Endothelial cell of umbilical vein (primary cell): Measurements from ENCODE around the gene SLC25A1. TPM values are rescaled to one million over a fixed set of nuclear protein-coding genes. Genes with fewer than 3 reads are reported as not detected.

Source experiments
- BruUV-seq: library from RNA; stranded (reverse); fragments of 400-500 nt; replicated peaks from 2 replicates; lab custom pipeline; 2021; lab: Mats Ljungman, UMichigan
- CTCF ChIA-PET: fragments of 300-600, 350-600 bp; sonication (Branson Sonifier 250); formaldehyde crosslinking; loops from one replicate; lab custom pipeline; 2021; ENCODE audit warnings: antibody characterized with exemption, inconsistent platforms; lab: Charles Lee
- POLR2A ChIA-PET: fragments of 300-600, 350-600 bp; sonication (Branson Sonifier 250); formaldehyde crosslinking; loops from one replicate; lab custom pipeline; 2021; ENCODE audit warnings: antibody characterized with exemption, inconsistent platforms; lab: Charles Lee
- DNase-seq: peaks from one replicate; pipeline ENCODE4 v3.0.0-alpha.2; 2011; ENCODE audit warnings: low read depth, low spot score
- FAIRE-seq: peaks from 2 replicates; lab custom pipeline; 2011; peaks lifted over from hg19 to GRCh38; lab: Jason Lieb, UNC
- H2AFZ ChIP-seq: 2 replicates; pipeline ENCODE4 v1.6.0; 2012; ENCODE audit warnings: low read depth, low read length, control low read depth, inconsistent platforms
- H3K27ac ChIP-seq: 2 replicates; pipeline ENCODE4 v1.5.1; 2011; ENCODE audit warnings: low read depth, mild to moderate bottlenecking, control low read depth, low read length, moderate library complexity; ENCODE audit not compliant: insufficient read depth
- H3K27me3 ChIP-seq, 2 experiments: 2 replicates each; pipeline versions ENCODE4 v1.6.0 to v1.6.1; 2011; ENCODE audit warnings: low read length in 2 of 2, mixed read lengths in 1 of 2; ENCODE audit not compliant: control insufficient read depth in 2 of 2, insufficient read depth in 2 of 2
- H3K36me3 ChIP-seq, 2 experiments: 2 replicates in 1 of 2; 3 replicates in 1 of 2; pipeline ENCODE4 v1.5.1; 2011; ENCODE audit warnings: low read length in 2 of 2, mild to moderate bottlenecking in 1 of 2, moderate library complexity in 1 of 2; ENCODE audit not compliant: control insufficient read depth in 2 of 2, insufficient read depth in 2 of 2; ENCODE audit errors: extremely low read depth in 1 of 2
- H3K4me1 ChIP-seq: 3 replicates; pipeline ENCODE4 v1.5.1; 2011; ENCODE audit warnings: mild to moderate bottlenecking, low read length; ENCODE audit not compliant: control insufficient read depth, insufficient read depth; ENCODE audit errors: extremely low read depth
- H3K4me2 ChIP-seq: 2 replicates; pipeline ENCODE4 v1.6.1; 2011; ENCODE audit warnings: low read length, control low read depth, mixed read lengths; ENCODE audit not compliant: insufficient read depth
- H3K4me3 ChIP-seq, 3 experiments: fragments of 200-600 bp in 1 of 3; sonication (generic), shearing (Covaris generic) in 1 of 3; replicated peaks in 1 of 3; 2 replicates each; pipeline ENCODE4 v1.5.1; 2011 to 2016; ENCODE audit warnings: control low read depth in 3 of 3, low read length in 3 of 3, mild to moderate bottlenecking in 2 of 3, inconsistent platforms in 1 of 3, low read depth in 1 of 3, moderate library complexity in 1 of 3; ENCODE audit not compliant: insufficient read depth in 1 of 3
- H3K79me2 ChIP-seq: 2 replicates; pipeline ENCODE4 v1.6.0; 2012; ENCODE audit warnings: low read length, inconsistent platforms; ENCODE audit not compliant: control insufficient read depth, insufficient read depth
- H3K9ac ChIP-seq: replicated peaks from 2 replicates; pipeline ENCODE3; 2011; ENCODE audit warnings: low read length, control low read depth; ENCODE audit not compliant: insufficient read depth; ENCODE audit errors: extremely low read depth
- H3K9me1 ChIP-seq: replicated peaks from 3 replicates; pipeline ENCODE4 v1.6.0; 2011; ENCODE audit warnings: mild to moderate bottlenecking, low read length; ENCODE audit not compliant: control insufficient read depth, insufficient read depth; ENCODE audit errors: extremely low read depth
- H3K9me3 ChIP-seq: replicated peaks from 2 replicates; pipeline ENCODE4 v1.5.1; 2012; ENCODE audit warnings: low read length, inconsistent platforms; ENCODE audit not compliant: control insufficient read depth, insufficient read depth
- H4K20me1 ChIP-seq: replicated peaks from 2 replicates; pipeline ENCODE3; 2011; ENCODE audit warnings: mild to moderate bottlenecking, low read length; ENCODE audit not compliant: control insufficient read depth, insufficient read depth; ENCODE audit errors: extremely low read depth
- CTCF ChIP-seq, 2 donors: IDR thresholded peaks; 1 replicate in 1 of 2; 2 replicates in 1 of 2; pipeline ENCODE4 v1.5.1; 2011; ENCODE audit warnings: low read length in 2 of 2, mild to moderate bottlenecking in 2 of 2, moderate library complexity in 2 of 2, control low read depth in 1 of 2, inconsistent platforms in 1 of 2, low read depth in 1 of 2; ENCODE audit not compliant: insufficient read depth in 1 of 2; ENCODE audit errors: extremely low read depth in 1 of 2
- EZH2 ChIP-seq: IDR thresholded peaks from 2 replicates; pipeline ENCODE4 v1.6.1; 2012; ENCODE audit warnings: borderline replicate concordance, low read depth, mild to moderate bottlenecking, moderate library complexity, low read length, inconsistent platforms; ENCODE audit not compliant: severe bottlenecking
- FOS ChIP-seq: IDR thresholded peaks from 2 replicates; pipeline ENCODE4 v1.6.1; 2011; ENCODE audit warnings: mild to moderate bottlenecking, low read length, moderate library complexity, borderline replicate concordance; ENCODE audit not compliant: insufficient read depth
- GATA2 ChIP-seq: IDR thresholded peaks from 2 replicates; pipeline ENCODE4 v1.7.0; 2011; ENCODE audit warnings: low read depth, mild to moderate bottlenecking, moderate library complexity, mixed read lengths, low read length; ENCODE audit not compliant: insufficient read length, insufficient read depth
- JUN ChIP-seq: IDR thresholded peaks from 2 replicates; pipeline ENCODE4 v1.6.1; 2011; ENCODE audit warnings: borderline replicate concordance, low read depth; ENCODE audit not compliant: insufficient read length, insufficient read depth
- MAX ChIP-seq: IDR thresholded peaks from 2 replicates; pipeline ENCODE4 v1.6.1; 2011; ENCODE audit not compliant: insufficient read depth, insufficient read length
- MYC ChIP-seq: IDR thresholded peaks from one replicate; pipeline ENCODE4 v1.6.1; 2011; ENCODE audit warnings: mild to moderate bottlenecking, low read depth, low read length
- POLR2A ChIP-seq: IDR thresholded peaks from 2 replicates; pipeline ENCODE4 v1.6.1; 2012; ENCODE audit warnings: low read depth, mild to moderate bottlenecking, control low read depth, low read length
- POLR2AphosphoS5 ChIP-seq: IDR thresholded peaks from 2 replicates; pipeline ENCODE4 v1.6.1; 2012; ENCODE audit warnings: low read depth, mild to moderate bottlenecking, control low read depth, low read length, moderate library complexity; ENCODE audit not compliant: insufficient read depth
- dilution Hi-C: fragments of 300-500 bp; cut with MboI; formaldehyde crosslinking; loops from one replicate; pipeline ENCODE4 v1.15.0; 2019; ENCODE audit warnings: low sequenced_read_pairs; ENCODE audit not compliant: extremely low pct_ligation_motif_present
- intact Hi-C: fragments of 100-400 bp; cut with micrococcal nuclease; formaldehyde crosslinking; loops from one replicate; pipeline ENCODE4 v1.10.0; 2022
- polyA plus RNA-seq, 4 experiments: library from polyadenylated mRNA; depleted of rRNA in 3 of 4; stranded (reverse) in 3 of 4; unstranded in 1 of 4; fragments of >200 nt; gene quantifications; 2 replicates each; pipeline versions ENCODE4 v1.2.1 to v1.2.3, GENCODE V29; 2011 to 2012; ENCODE audit warnings: missing spikeins in 1 of 4
- total RNA-seq: library from RNA; stranded (reverse); gene quantifications from 2 replicates; pipeline ENCODE4 v1.2.3, GENCODE V29; 2021

Gene SLC25A1
- total and polyA plus RNA-seq, 2 donors (not counting 3 experiments of a cell fraction or from before 2014, with no cell fraction given), result 80.0 to 94.5 TPM

DNA sequence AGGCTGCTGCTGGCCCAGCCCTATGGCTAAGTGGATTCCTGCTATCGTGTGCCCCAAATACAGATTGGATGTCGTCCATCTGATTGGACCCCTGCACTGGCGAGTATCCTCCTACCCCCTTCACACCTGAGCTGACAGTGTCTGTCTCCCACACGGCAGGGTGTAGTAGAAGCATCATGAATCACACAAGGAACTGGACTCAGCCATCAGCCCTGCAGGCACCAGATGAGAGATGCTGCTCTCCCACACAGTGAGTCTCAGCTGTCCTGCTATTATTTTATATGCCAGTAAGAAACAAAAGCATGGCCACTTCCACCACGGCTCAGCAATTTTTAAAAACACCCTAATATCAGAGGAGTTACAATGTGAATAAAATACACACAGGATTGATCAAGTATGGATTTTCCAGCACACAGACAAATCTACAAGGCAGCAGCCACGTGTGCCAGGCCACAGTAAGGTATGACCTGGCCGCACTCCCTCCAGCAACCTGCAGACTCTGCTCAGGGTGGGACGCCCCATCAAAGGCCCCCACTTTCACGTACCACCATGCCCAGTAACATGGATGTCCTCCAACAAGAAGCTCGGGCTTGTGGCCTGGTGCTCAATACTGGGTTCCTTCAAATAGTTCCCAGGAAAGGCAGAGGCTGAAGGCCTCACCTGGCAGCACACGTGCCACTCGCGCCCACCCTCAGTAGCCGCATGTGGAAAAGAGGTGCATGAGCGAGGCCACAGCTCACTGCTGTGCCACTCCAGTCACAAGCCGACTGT, 16.4 kb upstream of the SLC25A1 start:
- Histone ChIP-seq H2AFZ (no peak overlapping the region), H3K4me1 (no peaks in the 10 kb centered on the region), H3K9me1 (no peaks in the 10 kb centered on the region), H3K4me3 (no peak overlapping the region), H3K79me2 (no peaks in the 10 kb centered on the region), H3K4me2 (no peak overlapping the region), H3K27ac (no peak overlapping the region), H4K20me1 (no peaks in the 10 kb centered on the region), H3K27me3 (no peaks in the 10 kb centered on the region), H3K9ac (no peak overlapping the region), H3K36me3 (no peaks in the 10 kb centered on the region), H3K9me3 (no peaks in the 10 kb centered on the region)
- ChIA-PET CTCF (interaction anchor here (0.6 kb wide), 1 partner anchor 792 kb away, joined by 3 read pairs; no protein-coding TSS in a partner anchor), POLR2A (interaction anchor here (0.6 kb wide), 1 partner anchor 118 kb away, joined by 3 read pairs; no protein-coding TSS in a partner anchor)
- dilution Hi-C loops (no loop called here), intact Hi-C loops (no loop called here)
- TF ChIP-seq MAX (no peak), CTCF (IDR thresholded peaks at IDR 0.05; ENCODE audit: extremely low read depth in 1 of 2, insufficient read depth in 1 of 2, low read depth in 1 of 2, low read length in 2 of 2) (no peak), JUN (no peak), POLR2AphosphoS5 (no peak), FOS (no peak), EZH2 (no peak), GATA2 (no peak), POLR2A (no peak), MYC (no peak)
- FAIRE-seq (no peak), DNase-seq (no peak)
- BruUV-seq, result no TSS peak
